ENCODE measurements around the gene EFCAB14.

DNA sequence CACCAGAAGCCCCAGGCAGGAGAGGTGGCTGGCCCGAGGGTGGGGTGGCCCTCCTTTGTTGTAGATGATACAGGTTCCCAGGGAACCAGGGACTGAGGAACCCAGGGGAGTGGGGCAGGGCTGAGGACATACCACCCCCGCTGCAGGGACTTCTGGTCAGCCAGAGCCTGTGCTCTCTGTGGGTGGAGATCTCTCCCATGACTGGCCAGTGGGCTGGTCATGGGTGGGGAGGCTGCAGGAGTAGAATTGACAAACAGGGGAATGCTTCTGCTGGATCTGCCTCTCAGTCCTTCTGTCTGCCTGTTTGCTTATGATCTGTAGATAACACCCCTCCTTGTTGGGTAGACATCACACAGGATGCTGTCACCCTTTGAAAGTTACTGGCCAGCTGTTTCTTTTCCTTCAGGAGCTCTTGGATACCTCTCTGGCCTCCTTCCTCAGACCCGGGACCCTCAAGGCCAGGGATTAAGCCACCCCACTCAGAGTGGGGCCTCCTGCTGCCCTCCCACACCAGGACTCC is 2.8 kb upstream of the EFCAB14 start:
- no peak for TF ChIP-seq EZH2 (IDR thresholded peaks at IDR 0.05; ENCODE audit: insufficient read depth, low read length)
- TF ChIP-seq, protein P1, sequence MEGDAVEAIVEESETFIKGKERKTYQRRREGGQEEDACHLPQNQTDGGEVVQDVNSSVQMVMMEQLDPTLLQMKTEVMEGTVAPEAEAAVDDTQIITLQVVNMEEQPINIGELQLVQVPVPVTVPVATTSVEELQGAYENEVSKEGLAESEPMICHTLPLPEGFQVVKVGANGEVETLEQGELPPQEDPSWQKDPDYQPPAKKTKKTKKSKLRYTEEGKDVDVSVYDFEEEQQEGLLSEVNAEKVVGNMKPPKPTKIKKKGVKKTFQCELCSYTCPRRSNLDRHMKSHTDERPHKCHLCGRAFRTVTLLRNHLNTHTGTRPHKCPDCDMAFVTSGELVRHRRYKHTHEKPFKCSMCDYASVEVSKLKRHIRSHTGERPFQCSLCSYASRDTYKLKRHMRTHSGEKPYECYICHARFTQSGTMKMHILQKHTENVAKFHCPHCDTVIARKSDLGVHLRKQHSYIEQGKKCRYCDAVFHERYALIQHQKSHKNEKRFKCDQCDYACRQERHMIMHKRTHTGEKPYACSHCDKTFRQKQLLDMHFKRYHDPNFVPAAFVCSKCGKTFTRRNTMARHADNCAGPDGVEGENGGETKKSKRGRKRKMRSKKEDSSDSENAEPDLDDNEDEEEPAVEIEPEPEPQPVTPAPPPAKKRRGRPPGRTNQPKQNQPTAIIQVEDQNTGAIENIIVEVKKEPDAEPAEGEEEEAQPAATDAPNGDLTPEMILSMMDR (IDR thresholded peaks at IDR 0.05; ENCODE audit: insufficient read depth, low read depth, low read length): no peak
